ENCODE data around the gene UBXN7. TPM values are rescaled to one million over a fixed set of nuclear protein-coding genes. Genes with fewer than 3 reads are reported as not detected.
"Not testable (repeated sequence)": the region's sequence is repeated elsewhere in the genome, so short reads cannot be mapped to it uniquely, and the experiment has no call there.

The UBXN7 gene
- total and polyA plus RNA-seq, 10 donors, result 2.4 to 59.0 (median 25.2) TPM

GRCh38 chr3:196463804-196464203 lies 31.6 kb upstream of the UBXN7 start:
- no peak overlapping the region for H3K4me3 ChIP-seq
- 94 to 100% (median 99%) methylated on average over 3 of the region's 3 CpGs for WGBS, 5 donors
- H3K4me1 ChIP-seq, result peaks cover 0 to 2% (median 0%) of the 10 kb centered on the region in 6 donors
- no peak overlapping the region for H3K27ac ChIP-seq
- peaks cover 0 to 34% (median 4%) of the 10 kb centered on the region in 6 donors for H3K36me3 ChIP-seq
- no peaks in the 10 kb centered on the region for H3K27me3 ChIP-seq (replicated peaks in 1 of 7)
- H3K9me3 ChIP-seq, result no peaks in the 10 kb centered on the region
- DNase-seq, result no peak
- intact Hi-C loops (cut with DNase I; ENCODE audit: low total_unique reads), result no loop called here
- TF ChIP-seq POLR2AphosphoS5 (IDR thresholded peaks at IDR 0.05), result no peak
- TF ChIP-seq POLR2A (IDR thresholded peaks at IDR 0.05), result no peak
- no peak for TF ChIP-seq CTCF (IDR thresholded peaks at IDR 0.05 in 8 of 11, conservative IDR thresholded peaks at IDR 0.05 in 3 of 11)

GRCh38 chr3:196463478-196463756 lies 31.2 kb upstream of the UBXN7 start:
- no peak overlapping the region for H3K27ac ChIP-seq
- no peaks in the 10 kb centered on the region for H3K27me3 ChIP-seq (replicated peaks in 1 of 7)
- H3K4me3 ChIP-seq, result no peak overlapping the region
- TF ChIP-seq POLR2A (IDR thresholded peaks at IDR 0.05) (no peak), POLR2AphosphoS5 (IDR thresholded peaks at IDR 0.05) (no peak), CTCF (IDR thresholded peaks at IDR 0.05 in 8 of 11, conservative IDR thresholded peaks at IDR 0.05 in 3 of 11) (no peak)
- WGBS, 5 donors, result 89 to 98% (median 96%) methylated on average over 2 of the region's 2 CpGs
- H3K36me3 ChIP-seq, result peaks cover 0 to 30% (median 4%) of the 10 kb centered on the region in 6 donors
- intact Hi-C loops (cut with DNase I; ENCODE audit: low total_unique reads), result no loop called here
- no peaks in the 10 kb centered on the region for H3K4me1 ChIP-seq
- no peak for DNase-seq
- H3K9me3 ChIP-seq, result no peaks in the 10 kb centered on the region

GRCh38 chr3:196462680-196463477 lies 30.7 kb upstream of the UBXN7 start:
- DNase-seq; H3K27me3 ChIP-seq (replicated peaks in 1 of 7); intact Hi-C loops (cut with DNase I; ENCODE audit: low total_unique reads); H3K27ac ChIP-seq; H3K9me3 ChIP-seq; H3K4me3 ChIP-seq; H3K4me1 ChIP-seq: not testable (repeated sequence)
- WGBS, 5 donors, result 84 to 97% (median 91%) methylated on average over 1 of the region's 1 CpG
- peaks cover 0 to 26% (median 4%) of the 10 kb centered on the region in 6 donors for H3K36me3 ChIP-seq

GRCh38 chr3:196458063-196458462 lies 25.8 kb upstream of the UBXN7 start:
- Histone ChIP-seq H3K27me3 (replicated peaks in 1 of 7) (no peaks in the 10 kb centered on the region), H3K4me1 (peaks cover 0 to 10% (median 4%) of the 10 kb centered on the region in 6 donors), H3K36me3 (peaks cover 0 to 24% (median 0%) of the 10 kb centered on the region in 6 donors), H3K27ac (no peak overlapping the region), H3K9me3 (no peaks in the 10 kb centered on the region), H3K4me3 (no peak overlapping the region)
- DNase-seq, result no peak
- intact Hi-C loops (cut with DNase I; ENCODE audit: low total_unique reads), result no loop called here
- TF ChIP-seq POLR2AphosphoS5 (IDR thresholded peaks at IDR 0.05), result no peak
- no peak for TF ChIP-seq POLR2A (IDR thresholded peaks at IDR 0.05)
- no peak for TF ChIP-seq CTCF (IDR thresholded peaks at IDR 0.05 in 8 of 11, conservative IDR thresholded peaks at IDR 0.05 in 3 of 11)
- 82 to 90% (median 83%) methylated on average over 4 of the region's 4 CpGs for WGBS, 5 donors

GRCh38 chr3:196457470-196457869 lies 25.2 kb upstream of the UBXN7 start:
- H3K27ac ChIP-seq; intact Hi-C loops (cut with DNase I; ENCODE audit: low total_unique reads); H3K9me3 ChIP-seq; H3K4me3 ChIP-seq; DNase-seq; H3K4me1 ChIP-seq; H3K27me3 ChIP-seq (replicated peaks in 1 of 7): not testable (repeated sequence)
- peaks cover 0 to 26% (median 0%) of the 10 kb centered on the region in 6 donors for H3K36me3 ChIP-seq
- WGBS, 5 donors, result 42 to 73% (median 52%) methylated on average over 7 of the region's 7 CpGs
